Central memory CD8-positive, alpha-beta T cell (primary cell): ENCODE results near the gene POLR2L.

Source experiments
- ATAC-seq: fragments of 150-1000 bp; cut with Tn5 transposase; replicated peaks from 2 replicates; pipeline ENCODE4 v1.10.0; 2022; ENCODE audit warnings: mild to moderate bottlenecking, moderate FRiP score, moderate number of reproducible peaks; ENCODE audit not compliant: poor library complexity, severe bottlenecking; ENCODE audit errors: extremely low read depth
- DNase-seq, 2 donors: peaks; one replicate each; pipeline ENCODE4 v3.0.0; 2021; ENCODE audit warnings: low spot score in 2 of 2
- H3K27ac Mint-ChIP-seq: one replicate; pipeline ENCODE4 v1.8.0; 2022; ENCODE audit warnings: low read depth, mild to moderate bottlenecking, moderate library complexity, mixed read lengths
- H3K27me3 Mint-ChIP-seq: one replicate; pipeline ENCODE4 v1.8.0; 2022; ENCODE audit warnings: mixed read lengths
- H3K36me3 Mint-ChIP-seq: one replicate; pipeline ENCODE4 v1.8.0; 2022; ENCODE audit warnings: mild to moderate bottlenecking, moderate library complexity, mixed read lengths; ENCODE audit not compliant: insufficient read depth
- H3K4me1 Mint-ChIP-seq: one replicate; pipeline ENCODE4 v1.8.0; 2022; ENCODE audit warnings: mixed read lengths
- H3K4me3 Mint-ChIP-seq: one replicate; pipeline ENCODE4 v1.8.0; 2022; ENCODE audit warnings: mild to moderate bottlenecking, moderate library complexity, mixed read lengths
- H3K9me3 Mint-ChIP-seq: one replicate; pipeline ENCODE4 v1.8.0; 2022; ENCODE audit warnings: mixed read lengths

The POLR2L gene

GRCh38 chr11:791658-792534 is 50.4 kb downstream of the POLR2L start:
- ATAC-seq (no peak), DNase-seq (no peak)
- Mint-ChIP-seq H3K4me3 (no peak overlapping the region), H3K4me1 (peaks cover 9% of the 10 kb centered on the region), H3K27me3 (no peaks in the 10 kb centered on the region), H3K9me3 (no peaks in the 10 kb centered on the region), H3K27ac (no peak overlapping the region), H3K36me3 (peaks cover 17% of the 10 kb centered on the region)

- peak overlapping the region; percentile 23 for H3K4me3 Mint-ChIP-seq
- peaks cover 14% of the 10 kb centered on the region for H3K36me3 Mint-ChIP-seq
- DNase-seq (no peak), ATAC-seq (no peak)
- no peaks in the 10 kb centered on the region for H3K9me3 Mint-ChIP-seq
- H3K4me1 Mint-ChIP-seq: peaks cover 6% of the 10 kb centered on the region
- no peaks in the 10 kb centered on the region for H3K27me3 Mint-ChIP-seq
- no peak overlapping the region for H3K27ac Mint-ChIP-seq
Measured at GRCh38 chr11:790721-791564, 51.4 kb downstream of the POLR2L start.

GRCh38 chr11:789943-790342 is 52.4 kb downstream of the POLR2L start, which contains the start of gene CEND1:
Gene CEND1, minus strand, starts transcription at chr11:790090. Its CDS starts 1,514 bp downstream, at chr11:788576.
- DNase-seq: no peak

More at GRCh38 chr11:789943-790342, 52.4 kb downstream of the POLR2L start, which contains the start of gene CEND1:
- Mint-ChIP-seq H3K4me1 (peaks cover 6% of the 10 kb centered on the region), H3K9me3 (no peaks in the 10 kb centered on the region), H3K27me3 (no peaks in the 10 kb centered on the region), H3K4me3 (no peak within 1 kb of the TSS), H3K36me3 (peaks cover 12% of the 10 kb centered on the region), H3K27ac (no peak within 1 kb of the TSS)
- peak; percentile 32 for ATAC-seq
